Astrocyte of the hippocampus (primary cell): ENCODE measurements around the gene NUP188.

Experiments
- DNase-seq: peaks from one replicate; pipeline ENCODE4 v3.0.0; 2011; ENCODE audit warnings: low read depth, low spot score

The NUP188 gene

GRCh38 chr9:129007766-129008468 is 60.4 kb downstream of the NUP188 start:
- DNase-seq: no peak

GRCh38 chr9:129008469-129008965 is 61.0 kb downstream of the NUP188 start:
- DNase-seq: no peak

- no peak for DNase-seq
Observed at GRCh38 chr9:129008986-129009583, 61.6 kb downstream of the NUP188 start.

DNA sequence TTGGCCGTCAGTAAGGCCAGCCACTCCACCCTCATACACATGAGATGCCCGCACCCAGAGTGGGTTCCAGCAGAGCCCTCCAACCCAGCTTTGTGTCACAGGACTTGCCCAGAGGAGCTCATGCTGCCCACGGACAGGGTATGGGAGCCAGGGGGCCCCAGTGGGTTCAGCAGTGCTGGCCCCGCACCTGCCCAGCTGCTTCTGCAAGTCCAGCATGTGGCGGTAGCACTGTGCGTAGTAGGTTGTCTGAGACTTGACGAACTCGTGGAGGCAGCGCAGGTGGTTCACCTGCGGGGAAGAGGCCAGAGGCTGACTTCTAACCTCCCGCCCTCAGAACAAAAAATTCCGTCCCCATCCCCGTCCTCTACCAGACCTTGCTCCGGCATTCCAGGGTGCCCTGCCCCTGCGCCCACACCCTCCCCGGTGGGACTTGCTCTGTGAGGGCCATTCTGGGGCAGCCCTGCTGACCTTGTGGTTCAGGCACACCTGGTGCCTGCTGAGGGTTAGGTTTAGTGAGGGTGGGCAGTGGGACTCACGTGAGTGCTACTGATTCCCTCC is 62.2 kb downstream of the NUP188 start:
- DNase-seq: no peak

GRCh38 chr9:129010267-129010975 is 62.9 kb downstream of the NUP188 start:
- DNase-seq: no peak

DNA sequence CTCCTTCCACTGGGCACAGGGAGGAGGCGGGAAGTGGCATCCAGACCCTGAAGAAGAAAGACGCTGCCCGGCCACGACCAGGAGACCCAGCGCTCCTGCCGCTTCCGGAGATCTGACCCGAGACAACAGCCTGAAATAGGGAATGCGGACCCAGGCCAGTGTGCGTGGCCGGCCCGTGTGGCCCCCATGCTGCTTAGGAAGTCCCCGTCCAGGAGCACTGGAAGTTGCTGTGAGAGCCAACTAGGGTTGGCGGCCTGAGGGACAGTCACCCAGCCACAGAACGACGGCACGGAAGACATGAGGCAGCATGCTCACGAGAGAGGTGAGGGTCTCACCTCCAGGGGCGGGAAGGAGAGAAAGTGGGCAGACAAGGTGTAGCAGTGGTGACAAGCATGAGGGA is 63.7 kb downstream of the NUP188 start:
- DNase-seq: no peak

DNA sequence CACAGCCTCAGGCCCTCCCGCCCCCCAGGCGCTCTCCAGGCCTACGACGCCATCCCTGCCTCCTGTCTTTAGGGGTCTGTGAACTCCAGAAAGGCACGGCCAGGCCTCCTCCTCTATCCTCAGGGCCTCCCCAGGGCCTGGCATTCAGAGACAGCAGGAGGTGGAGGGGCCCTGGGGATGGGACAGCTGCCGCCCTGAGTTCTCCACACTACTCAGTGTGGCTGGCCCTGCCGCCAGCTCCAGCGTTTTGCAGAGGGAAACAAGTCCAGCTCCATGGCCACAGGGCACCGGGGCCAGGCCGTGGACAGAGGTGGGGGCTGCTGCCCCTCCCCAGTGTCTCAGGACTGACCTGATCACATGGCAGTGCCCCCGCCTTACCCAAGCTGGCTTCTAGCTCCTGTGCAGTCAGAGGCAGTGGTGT is 64.3 kb downstream of the NUP188 start:
- DNase-seq: no peak

GRCh38 chr9:129012343-129012742 is 64.8 kb downstream of the NUP188 start:
- DNase-seq: no peak

- DNase-seq: no peak
Observed at GRCh38 chr9:129012893-129013448, 65.5 kb downstream of the NUP188 start.

- DNase-seq: no peak
Observed at GRCh38 chr9:129013674-129014073, 66.2 kb downstream of the NUP188 start.

- no peak for DNase-seq
Observed at GRCh38 chr9:129014124-129014523, 66.6 kb downstream of the NUP188 start.

DNA sequence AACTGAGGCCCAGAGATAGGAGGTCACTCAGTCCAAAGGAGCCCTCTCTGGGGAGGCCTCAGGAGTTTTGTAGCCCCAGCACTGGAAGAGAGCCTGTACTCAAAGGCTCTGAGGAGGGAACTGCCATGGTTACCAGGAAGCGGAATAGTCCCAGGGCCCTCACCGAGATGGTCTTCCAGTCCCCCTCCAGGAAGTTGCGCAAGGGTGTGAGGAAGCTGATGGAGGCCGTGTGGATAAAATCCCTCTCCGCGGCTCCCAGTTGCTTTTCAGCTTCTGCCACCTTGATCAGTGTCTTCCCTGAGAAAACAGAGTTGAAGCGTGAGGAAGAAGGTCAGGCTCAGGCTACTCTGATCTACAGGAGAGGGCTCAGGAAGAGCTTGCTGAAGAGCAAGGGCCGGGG is 67.1 kb downstream of the NUP188 start:
- no peak for DNase-seq

- DNase-seq: no peak
Observed at GRCh38 chr9:129021091-129021490, 73.6 kb downstream of the NUP188 start.

DNA sequence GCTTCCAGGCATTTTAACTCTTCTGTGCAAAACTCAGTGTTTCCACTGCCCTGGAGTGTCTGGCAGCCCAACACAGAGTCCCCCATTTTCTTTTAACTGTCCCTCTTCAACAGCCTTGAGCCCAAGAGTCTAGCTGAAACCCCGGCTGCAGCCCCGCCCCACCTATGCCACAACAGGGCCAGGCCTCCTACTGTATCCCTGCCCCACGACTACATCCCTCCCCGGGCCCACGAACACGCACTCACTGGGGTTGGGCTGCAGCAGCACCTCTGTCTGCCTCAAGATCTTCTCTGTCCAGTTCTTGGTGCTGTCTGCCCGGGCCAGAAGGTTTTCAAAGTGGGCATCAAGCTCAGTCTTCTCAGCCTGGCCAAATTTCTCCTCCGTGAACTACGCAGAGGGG is 74.5 kb downstream of the NUP188 start:
- no peak for DNase-seq

DNA sequence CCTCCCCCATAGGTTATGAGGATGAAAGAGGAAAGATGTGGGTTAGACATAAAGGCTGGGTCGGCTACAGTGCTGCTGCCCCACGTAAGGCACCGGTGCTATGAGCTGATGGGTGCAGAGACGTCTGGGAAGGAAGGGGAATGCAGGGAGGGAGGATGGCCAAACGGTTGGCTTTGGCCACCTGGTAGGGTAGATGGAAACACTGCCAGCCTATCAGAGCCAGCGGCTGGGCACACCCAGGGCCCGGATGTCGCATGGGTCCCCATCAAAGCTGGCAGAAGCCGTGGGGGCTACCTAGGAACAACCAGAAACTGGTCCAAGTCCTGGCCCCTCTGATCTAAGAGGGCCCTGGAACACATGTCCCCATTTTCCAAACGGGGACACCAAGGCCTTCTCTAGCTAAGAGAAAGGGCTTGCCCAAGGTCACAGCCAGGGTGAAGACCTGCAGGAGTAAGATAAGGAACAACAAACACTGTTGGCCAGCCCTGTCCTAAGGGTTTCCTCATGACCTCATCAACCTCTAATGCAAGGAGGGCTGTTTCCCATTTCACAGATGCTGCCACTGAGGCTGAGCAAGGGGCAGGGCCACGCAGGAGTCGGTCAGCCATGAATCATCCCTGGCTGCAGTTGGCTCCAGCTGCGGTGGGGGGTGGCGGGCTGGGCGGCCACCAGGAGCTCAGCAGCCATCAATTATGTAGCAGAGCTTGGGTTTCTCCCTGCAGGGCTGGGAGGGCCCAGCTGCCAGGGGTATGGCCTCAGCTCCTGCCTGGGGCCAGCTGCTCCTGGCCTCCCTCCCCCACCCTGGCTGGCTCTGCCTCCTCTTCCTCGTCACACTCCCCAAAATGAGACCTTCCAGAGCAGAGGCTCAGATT is 75.8 kb downstream of the NUP188 start:
- DNase-seq: peak; percentile 82

DNA sequence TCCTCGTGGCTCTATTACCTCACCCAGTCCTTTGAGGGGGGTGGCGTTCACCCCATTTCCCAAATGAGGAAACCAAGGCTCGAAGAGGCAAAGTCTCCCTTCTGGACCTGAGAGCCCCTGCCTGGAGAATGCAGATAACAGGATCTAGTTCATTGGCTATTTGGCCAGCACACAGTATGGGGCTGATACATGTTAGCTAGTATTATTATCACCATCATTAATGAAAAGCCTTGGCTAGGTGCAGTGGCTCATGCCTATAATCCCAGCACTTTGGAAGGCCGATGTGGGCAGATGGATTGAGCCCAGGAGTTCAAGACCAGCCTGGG is 76.4 kb downstream of the NUP188 start:
- DNase-seq: no peak

DNA sequence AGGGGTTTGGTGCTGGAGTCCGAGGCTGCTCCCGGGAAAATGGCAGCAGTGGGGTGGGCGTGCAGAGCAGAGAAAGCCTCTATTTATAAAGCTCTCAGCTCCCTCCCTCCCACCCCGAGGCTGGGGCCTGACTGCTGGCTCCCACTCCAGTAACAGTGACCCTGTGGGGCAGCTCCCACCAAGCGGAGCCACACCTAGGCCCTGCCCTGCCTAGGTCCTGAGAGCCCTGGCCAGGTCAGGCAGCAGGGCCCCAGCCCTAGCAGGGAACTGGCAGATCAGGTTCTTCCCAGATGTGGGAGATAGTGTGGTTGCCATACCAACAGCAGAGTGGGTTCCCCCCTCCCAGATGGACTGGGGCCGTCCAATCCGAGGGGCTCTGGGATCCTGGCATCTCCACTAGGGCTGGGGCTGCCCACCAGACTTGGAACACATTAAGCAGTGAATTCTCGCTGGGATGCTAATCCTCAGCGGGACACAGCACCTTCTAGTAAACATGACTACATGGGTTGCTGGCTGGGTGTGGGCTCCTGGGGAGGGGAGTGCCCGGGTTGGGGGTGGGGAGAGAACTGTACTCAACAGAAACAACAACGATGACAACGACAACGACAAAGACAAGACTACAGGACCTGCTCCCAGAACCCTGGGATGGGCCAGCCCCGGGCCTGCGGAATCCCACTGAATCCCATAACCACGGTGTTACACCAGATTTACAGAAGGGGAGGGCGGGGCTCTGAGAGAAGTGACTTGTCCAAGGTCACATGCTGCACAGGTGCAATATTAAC is 79.1 kb downstream of the NUP188 start:
- peak; percentile 46 for DNase-seq

DNA sequence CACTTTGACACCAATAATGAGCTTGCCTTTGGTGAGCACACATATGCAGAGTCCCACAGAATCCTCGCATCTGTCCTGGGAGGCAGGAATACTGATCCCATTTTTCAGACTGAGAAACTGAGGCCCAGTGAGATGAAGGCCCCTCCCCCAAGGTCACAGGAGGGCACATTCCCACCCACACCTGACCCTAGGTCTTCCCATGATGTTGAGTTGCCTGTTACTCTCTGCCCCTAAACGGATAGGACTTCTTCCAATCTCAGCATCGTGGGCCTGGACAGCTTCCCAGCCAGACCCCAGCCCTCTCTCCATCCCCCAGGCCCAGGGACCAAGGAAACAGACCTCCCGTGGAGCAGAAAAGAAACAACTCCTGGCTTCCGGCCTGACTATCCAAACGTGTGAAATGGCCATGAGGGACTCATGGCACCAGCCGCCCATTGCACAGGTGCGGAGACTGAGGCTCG is 79.8 kb downstream of the NUP188 start:
- DNase-seq: peak; percentile 39

DNA sequence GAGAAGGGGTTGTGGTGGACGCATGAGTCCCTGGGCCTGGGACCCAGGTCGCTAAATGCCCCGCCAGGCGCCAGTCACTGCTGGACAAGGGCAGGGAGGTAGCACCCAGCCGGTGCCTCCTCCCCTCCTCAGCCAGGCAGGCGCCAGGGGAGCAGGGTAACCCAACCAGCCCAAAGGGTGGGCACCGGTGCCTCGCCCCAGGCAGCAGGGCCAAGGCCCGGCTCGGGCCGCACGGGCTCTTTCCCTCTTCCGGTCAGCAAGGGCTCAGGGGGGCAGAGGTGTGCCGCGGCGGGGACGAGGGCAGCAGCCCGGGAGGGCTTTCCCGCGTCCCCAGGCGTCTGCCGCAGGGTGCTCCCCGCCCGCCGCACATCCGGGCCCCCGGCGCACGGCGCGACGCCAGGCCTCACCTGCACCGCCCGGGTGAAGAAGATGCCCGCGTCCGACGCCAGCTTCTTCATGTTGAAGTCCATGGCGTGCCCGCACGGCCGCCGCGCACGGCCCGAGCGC is 80.2 kb downstream of the NUP188 start:
- DNase-seq: no peak
